PC-9 (cell line): ENCODE measurements around the gene DST.

ENCODE experiments used
- CTCF ChIP-seq: fragments of 200-600 bp; sonication (generic); conservative IDR thresholded peaks from 2 replicates; pipeline ENCODE4 v1.6.1; 2017; ENCODE audit warnings: mixed run types, antibody characterized with exemption, mild to moderate bottlenecking, moderate library complexity
- EZH2 ChIP-seq: fragments of 200-600 bp; sonication (generic); IDR thresholded peaks from 2 replicates; pipeline ENCODE4 v1.8.0; 2017; ENCODE audit warnings: antibody characterized with exemption, low read depth

- TF ChIP-seq CTCF (no peak), EZH2 (no peak)
Observed at GRCh38 chr6:56657354-56657753, 14.7 kb upstream of the DST start.
